Peyer's patch (tissue), 4 donors: ENCODE data around the gene COQ4. TPM values are rescaled to one million over a fixed set of nuclear protein-coding genes. Genes with fewer than 3 reads are reported as not detected.

ENCODE experiments used
- DNase-seq, 3 donors: peaks; one replicate each; pipeline ENCODE4 v3.0.0-alpha.2; 2017 to 2019
- H3K27ac ChIP-seq, 4 donors: fragments of 200-600 bp; sonication (generic); one replicate each; pipeline ENCODE4 v1.5.1; 2016 to 2019
- H3K27me3 ChIP-seq, 2 donors: fragments of 200-600 bp; sonication (generic); one replicate each; pipeline ENCODE4 v1.5.1; 2019
- H3K36me3 ChIP-seq, 3 donors: fragments of 200-600 bp; sonication (generic); one replicate each; pipeline ENCODE4 v1.5.1; 2016 to 2019
- H3K4me1 ChIP-seq, 4 donors: fragments of 200-600 bp; sonication (generic); one replicate each; pipeline ENCODE4 v1.5.1; 2016 to 2019
- H3K4me3 ChIP-seq, 4 donors: fragments of 200-600 bp; sonication (generic); 1 replicate in 3 of 4; 2 replicates in 1 of 4; pipeline ENCODE4 v1.5.1; 2016 to 2019; ENCODE audit warnings: mild to moderate bottlenecking in 1 of 4
- H3K9me3 ChIP-seq, 4 donors: fragments of 200-600 bp; sonication (generic); one replicate each; pipeline ENCODE4 v1.5.1; 2016 to 2019; ENCODE audit warnings: mild to moderate bottlenecking in 1 of 4
- POLR2A ChIP-seq, 2 donors: fragments of 450-650 bp; IDR thresholded peaks; one replicate each; pipeline ENCODE4 v1.5.1; 2017; ENCODE audit warnings: antibody characterized with exemption in 2 of 2, mild to moderate bottlenecking in 2 of 2, moderate library complexity in 2 of 2
- total RNA-seq, 4 donors: library from RNA; depleted of rRNA; stranded (reverse); fragments of >200 nt; gene quantifications; one replicate each; pipeline ENCODE4 v1.1.0, GENCODE V29; 2016
- TF ChIP-seq, protein P1 (sequence below), 6 experiments: fragments of 450-650 bp in 4 of 6; fragments of 200-600 bp in 2 of 6; sonication (generic) in 1 of 6; IDR thresholded peaks; one replicate each; pipeline ENCODE4 v1.5.1; 2017 to 2019; ENCODE audit warnings: antibody characterized with exemption in 6 of 6, mild to moderate bottlenecking in 3 of 6, moderate library complexity in 1 of 6

Gene COQ4
- total RNA-seq, 4 donors from 2014 or later: 65.2 to 191 (median 132) TPM

DNA sequence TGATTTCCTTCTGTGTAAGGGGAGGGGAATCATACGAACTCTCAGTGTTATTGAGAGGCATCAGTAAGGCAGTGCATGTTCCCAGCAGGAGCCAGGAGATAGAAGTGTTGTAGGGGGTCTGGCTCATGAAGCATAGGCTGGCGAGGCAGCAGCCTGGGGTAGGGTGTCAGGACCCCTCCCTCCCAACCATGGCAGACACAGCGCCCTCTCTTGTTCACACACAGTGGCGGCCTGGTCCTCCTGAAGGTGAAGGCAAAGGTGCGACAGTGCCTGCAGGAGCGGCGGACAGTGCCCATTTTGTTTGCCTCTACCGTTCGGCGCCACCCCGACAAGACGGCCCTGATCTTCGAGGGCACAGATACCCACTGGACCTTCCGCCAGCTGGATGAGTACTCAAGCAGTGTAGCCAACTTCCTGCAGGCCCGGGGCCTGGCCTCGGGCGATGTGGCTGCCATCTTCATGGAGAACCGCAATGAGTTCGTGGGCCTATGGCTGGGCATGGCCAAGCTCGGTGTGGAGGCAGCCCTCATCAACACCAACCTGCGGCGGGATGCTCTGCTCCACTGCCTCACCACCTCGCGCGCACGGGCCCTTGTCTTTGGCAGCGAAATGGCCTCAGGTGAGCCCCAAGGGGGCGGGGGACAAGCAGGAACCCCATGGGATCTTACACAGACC is 22.4 kb downstream of the COQ4 start:
- Histone ChIP-seq H3K36me3 (peaks cover 0 to 77% (median 0%) of the 10 kb centered on the region in 3 donors), H3K27ac (no peak overlapping the region), H3K9me3 (no peaks in the 10 kb centered on the region), H3K4me3 (no peak overlapping the region), H3K27me3 (no peaks in the 10 kb centered on the region), H3K4me1 (peaks cover 0 to 31% (median 5%) of the 10 kb centered on the region in 4 donors)
- no peak for DNase-seq
- TF ChIP-seq, protein P1, sequence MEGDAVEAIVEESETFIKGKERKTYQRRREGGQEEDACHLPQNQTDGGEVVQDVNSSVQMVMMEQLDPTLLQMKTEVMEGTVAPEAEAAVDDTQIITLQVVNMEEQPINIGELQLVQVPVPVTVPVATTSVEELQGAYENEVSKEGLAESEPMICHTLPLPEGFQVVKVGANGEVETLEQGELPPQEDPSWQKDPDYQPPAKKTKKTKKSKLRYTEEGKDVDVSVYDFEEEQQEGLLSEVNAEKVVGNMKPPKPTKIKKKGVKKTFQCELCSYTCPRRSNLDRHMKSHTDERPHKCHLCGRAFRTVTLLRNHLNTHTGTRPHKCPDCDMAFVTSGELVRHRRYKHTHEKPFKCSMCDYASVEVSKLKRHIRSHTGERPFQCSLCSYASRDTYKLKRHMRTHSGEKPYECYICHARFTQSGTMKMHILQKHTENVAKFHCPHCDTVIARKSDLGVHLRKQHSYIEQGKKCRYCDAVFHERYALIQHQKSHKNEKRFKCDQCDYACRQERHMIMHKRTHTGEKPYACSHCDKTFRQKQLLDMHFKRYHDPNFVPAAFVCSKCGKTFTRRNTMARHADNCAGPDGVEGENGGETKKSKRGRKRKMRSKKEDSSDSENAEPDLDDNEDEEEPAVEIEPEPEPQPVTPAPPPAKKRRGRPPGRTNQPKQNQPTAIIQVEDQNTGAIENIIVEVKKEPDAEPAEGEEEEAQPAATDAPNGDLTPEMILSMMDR (IDR thresholded peaks at IDR 0.05): no peak
- TF ChIP-seq POLR2A (IDR thresholded peaks at IDR 0.05): no peak

GRCh38 chr9:128349125-128349524 is 26.5 kb downstream of the COQ4 start:
- Histone ChIP-seq H3K4me1 (peaks cover 0 to 12% (median 0%) of the 10 kb centered on the region in 4 donors), H3K27ac (peak overlapping the region in 2 of 4 donors; percentile 4 to 81), H3K27me3 (no peaks in the 10 kb centered on the region), H3K4me3 (no peak overlapping the region), H3K9me3 (no peaks in the 10 kb centered on the region), H3K36me3 (peaks cover 0 to 82% (median 0%) of the 10 kb centered on the region in 3 donors)
- DNase-seq: no peak
- TF ChIP-seq POLR2A (IDR thresholded peaks at IDR 0.05): no peak

- TF ChIP-seq POLR2A (IDR thresholded peaks at IDR 0.05): no peak
- TF ChIP-seq, protein P1 (IDR thresholded peaks at IDR 0.05): no peak
- peaks cover 0 to 82% (median 0%) of the 10 kb centered on the region in 3 donors for H3K36me3 ChIP-seq
- no peaks in the 10 kb centered on the region for H3K9me3 ChIP-seq
- peak overlapping the region in 1 of 4 donors; percentile 81 for H3K27ac ChIP-seq
- H3K27me3 ChIP-seq: no peaks in the 10 kb centered on the region
- DNase-seq: no peak
- H3K4me3 ChIP-seq: no peak overlapping the region
- peaks cover 0 to 12% (median 0%) of the 10 kb centered on the region in 4 donors for H3K4me1 ChIP-seq
Observed at GRCh38 chr9:128349772-128350171, 27.1 kb downstream of the COQ4 start.

GRCh38 chr9:128355451-128355850 is 32.8 kb downstream of the COQ4 start:
- no peak for DNase-seq
- peaks cover 0 to 54% (median 0%) of the 10 kb centered on the region in 3 donors for H3K36me3 ChIP-seq
- H3K27ac ChIP-seq: no peak overlapping the region
- no peak overlapping the region for H3K4me3 ChIP-seq
- no peak for TF ChIP-seq POLR2A (IDR thresholded peaks at IDR 0.05)
- TF ChIP-seq, protein P1 (IDR thresholded peaks at IDR 0.05): no peak
- H3K27me3 ChIP-seq: no peaks in the 10 kb centered on the region
- H3K9me3 ChIP-seq: no peaks in the 10 kb centered on the region
- no peaks in the 10 kb centered on the region for H3K4me1 ChIP-seq

DNA sequence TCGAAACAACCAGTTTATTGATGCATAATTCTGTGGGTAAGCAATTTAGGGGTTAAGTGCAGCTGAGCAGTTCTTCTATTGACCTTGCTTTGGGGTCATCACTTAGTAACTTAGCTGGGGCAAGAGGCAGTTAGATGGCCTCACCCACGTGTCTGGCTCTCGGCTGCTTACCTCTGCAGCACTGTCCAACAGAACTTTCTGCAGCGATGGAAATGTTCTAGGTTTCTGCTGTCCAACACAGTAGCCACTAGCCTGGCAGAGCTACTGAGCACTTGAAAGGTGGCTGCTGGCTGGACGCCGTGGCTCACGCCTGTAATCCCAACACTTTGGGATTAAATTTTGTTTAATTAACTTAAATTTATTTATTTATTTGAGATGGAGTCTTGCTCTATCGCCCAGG is 35.5 kb downstream of the COQ4 start:
- H3K27ac ChIP-seq: no peak overlapping the region
- no peaks in the 10 kb centered on the region for H3K9me3 ChIP-seq
- no peak for DNase-seq
- peaks cover 0 to 39% (median 0%) of the 10 kb centered on the region in 3 donors for H3K36me3 ChIP-seq
- no peaks in the 10 kb centered on the region for H3K27me3 ChIP-seq
- TF ChIP-seq, protein P1 (IDR thresholded peaks at IDR 0.05): no peak
- no peak for TF ChIP-seq POLR2A (IDR thresholded peaks at IDR 0.05)
- H3K4me1 ChIP-seq: peaks cover 0 to 7% (median 1%) of the 10 kb centered on the region in 4 donors
- no peak overlapping the region for H3K4me3 ChIP-seq

DNA sequence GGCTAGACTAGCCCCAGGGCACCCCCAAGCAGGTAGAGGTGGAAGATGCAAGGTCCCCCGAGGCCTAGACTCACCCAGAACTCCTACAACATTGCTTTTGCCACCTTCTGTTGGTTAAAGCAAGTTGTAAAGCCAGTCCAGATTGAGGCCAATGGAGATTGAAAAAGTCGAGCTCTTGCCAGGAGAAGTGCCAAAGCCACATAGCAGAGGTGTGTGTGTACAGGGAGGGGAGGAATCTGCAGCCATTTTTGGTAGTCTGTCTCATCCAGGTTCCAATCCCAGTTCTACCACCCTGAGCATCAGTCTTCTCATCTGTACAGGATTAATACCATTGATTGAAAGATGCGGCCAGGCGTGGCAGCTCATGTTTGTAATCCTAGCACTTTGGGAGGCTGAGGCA is 36.2 kb downstream of the COQ4 start:
- no peak overlapping the region for H3K4me3 ChIP-seq
- peaks cover 0 to 34% (median 0%) of the 10 kb centered on the region in 3 donors for H3K36me3 ChIP-seq
- no peak overlapping the region for H3K27ac ChIP-seq
- no peaks in the 10 kb centered on the region for H3K9me3 ChIP-seq
- H3K4me1 ChIP-seq: peaks cover 0 to 7% (median 1%) of the 10 kb centered on the region in 4 donors
- no peak for DNase-seq
- TF ChIP-seq POLR2A (IDR thresholded peaks at IDR 0.05): no peak
- TF ChIP-seq, protein P1 (IDR thresholded peaks at IDR 0.05): no peak
- H3K27me3 ChIP-seq: no peaks in the 10 kb centered on the region
